ENCODE data around the gene TBC1D3B.
"Not testable (repeated sequence)": the region's sequence is repeated elsewhere in the genome, so short reads cannot be mapped to it uniquely, and the experiment has no call there.

The TBC1D3B gene

GRCh38 chr17:36206486-36206821 lies 30.0 kb upstream of the TBC1D3B start:
- Mint-ChIP-seq H3K27me3 (peaks cover 13% of the 10 kb centered on the region), H3K4me1 (ENCODE audit: low read depth) (peaks cover 58% of the 10 kb centered on the region)
- not testable (repeated sequence) for H3K9me3 Mint-ChIP-seq; H3K36me3 Mint-ChIP-seq (ENCODE audit: low read depth); H3K4me3 Mint-ChIP-seq; H3K27ac Mint-ChIP-seq

- Mint-ChIP-seq H3K27ac (no peak overlapping the region), H3K27me3 (peaks cover 10% of the 10 kb centered on the region), H3K9me3 (no peaks in the 10 kb centered on the region), H3K4me3 (no peak overlapping the region), H3K4me1 (ENCODE audit: low read depth) (peaks cover 62% of the 10 kb centered on the region), H3K36me3 (ENCODE audit: low read depth) (no peaks in the 10 kb centered on the region)
Observed at GRCh38 chr17:36205637-36206485, 29.4 kb upstream of the TBC1D3B start.

GRCh38 chr17:36204724-36205500 lies 28.5 kb upstream of the TBC1D3B start:
- H3K27ac Mint-ChIP-seq, result no peak overlapping the region
- H3K4me3 Mint-ChIP-seq, result no peak overlapping the region
- H3K36me3 Mint-ChIP-seq (ENCODE audit: low read depth), result no peaks in the 10 kb centered on the region
- H3K9me3 Mint-ChIP-seq, result no peaks in the 10 kb centered on the region
- H3K27me3 Mint-ChIP-seq, result peaks cover 15% of the 10 kb centered on the region
- H3K4me1 Mint-ChIP-seq (ENCODE audit: low read depth), result peaks cover 61% of the 10 kb centered on the region

- Mint-ChIP-seq H3K36me3 (ENCODE audit: low read depth) (no peaks in the 10 kb centered on the region), H3K27ac (no peak overlapping the region), H3K4me3 (no peak overlapping the region), H3K27me3 (peaks cover 15% of the 10 kb centered on the region), H3K9me3 (no peaks in the 10 kb centered on the region), H3K4me1 (ENCODE audit: low read depth) (peaks cover 72% of the 10 kb centered on the region)
Observed at GRCh38 chr17:36203335-36203734, 26.9 kb upstream of the TBC1D3B start.

- H3K4me3 Mint-ChIP-seq; H3K27ac Mint-ChIP-seq; H3K36me3 Mint-ChIP-seq (ENCODE audit: low read depth); H3K9me3 Mint-ChIP-seq: not testable (repeated sequence)
- Mint-ChIP-seq H3K4me1 (ENCODE audit: low read depth) (peaks cover 76% of the 10 kb centered on the region), H3K27me3 (peaks cover 15% of the 10 kb centered on the region)
Observed at GRCh38 chr17:36201506-36201905, 25.1 kb upstream of the TBC1D3B start.

GRCh38 chr17:36201102-36201501 lies 24.7 kb upstream of the TBC1D3B start:
- not testable (repeated sequence) for H3K36me3 Mint-ChIP-seq (ENCODE audit: low read depth); H3K9me3 Mint-ChIP-seq; H3K27ac Mint-ChIP-seq; H3K4me3 Mint-ChIP-seq
- peaks cover 13% of the 10 kb centered on the region for H3K27me3 Mint-ChIP-seq
- peaks cover 76% of the 10 kb centered on the region for H3K4me1 Mint-ChIP-seq (ENCODE audit: low read depth)

GRCh38 chr17:36198831-36199465 lies 22.5 kb upstream of the TBC1D3B start:
- Mint-ChIP-seq H3K27me3 (peaks cover 22% of the 10 kb centered on the region), H3K9me3 (no peaks in the 10 kb centered on the region), H3K27ac (peak overlapping the region; percentile 71), H3K4me3 (peak overlapping the region; percentile 33), H3K36me3 (ENCODE audit: low read depth) (no peaks in the 10 kb centered on the region), H3K4me1 (ENCODE audit: low read depth) (peaks cover 75% of the 10 kb centered on the region)

- Mint-ChIP-seq H3K27me3 (peaks cover 36% of the 10 kb centered on the region), H3K27ac (peak overlapping the region; percentile 37), H3K9me3 (no peaks in the 10 kb centered on the region), H3K4me3 (no peak overlapping the region), H3K4me1 (ENCODE audit: low read depth) (peaks cover 75% of the 10 kb centered on the region), H3K36me3 (ENCODE audit: low read depth) (no peaks in the 10 kb centered on the region)
Observed at GRCh38 chr17:36197387-36197703, 20.9 kb upstream of the TBC1D3B start.

GRCh38 chr17:36196131-36196486 lies 19.7 kb upstream of the TBC1D3B start:
- no peaks in the 10 kb centered on the region for H3K9me3 Mint-ChIP-seq
- H3K27me3 Mint-ChIP-seq, result peaks cover 43% of the 10 kb centered on the region
- H3K4me3 Mint-ChIP-seq, result peak overlapping the region; percentile 63
- peak overlapping the region; percentile 72 for H3K27ac Mint-ChIP-seq
- H3K36me3 Mint-ChIP-seq (ENCODE audit: low read depth), result no peaks in the 10 kb centered on the region
- peaks cover 70% of the 10 kb centered on the region for H3K4me1 Mint-ChIP-seq (ENCODE audit: low read depth)

- Mint-ChIP-seq H3K4me1 (ENCODE audit: low read depth) (peaks cover 72% of the 10 kb centered on the region), H3K9me3 (no peaks in the 10 kb centered on the region), H3K4me3 (peak overlapping the region; percentile 63), H3K36me3 (ENCODE audit: low read depth) (no peaks in the 10 kb centered on the region), H3K27ac (peak overlapping the region; percentile 69), H3K27me3 (peaks cover 48% of the 10 kb centered on the region)
Observed at GRCh38 chr17:36195434-36196130, 19.1 kb upstream of the TBC1D3B start.

- H3K4me3 Mint-ChIP-seq; H3K36me3 Mint-ChIP-seq (ENCODE audit: low read depth); H3K9me3 Mint-ChIP-seq; H3K27ac Mint-ChIP-seq: not testable (repeated sequence)
- H3K27me3 Mint-ChIP-seq, result peaks cover 49% of the 10 kb centered on the region
- peaks cover 72% of the 10 kb centered on the region for H3K4me1 Mint-ChIP-seq (ENCODE audit: low read depth)
Observed at GRCh38 chr17:36194832-36195433, 18.5 kb upstream of the TBC1D3B start.

- peaks cover 67% of the 10 kb centered on the region for H3K4me1 Mint-ChIP-seq (ENCODE audit: low read depth)
- H3K27me3 Mint-ChIP-seq, result peaks cover 50% of the 10 kb centered on the region
- not testable (repeated sequence) for H3K4me3 Mint-ChIP-seq; H3K27ac Mint-ChIP-seq; H3K9me3 Mint-ChIP-seq; H3K36me3 Mint-ChIP-seq (ENCODE audit: low read depth)
Observed at GRCh38 chr17:36194147-36194831, 17.9 kb upstream of the TBC1D3B start.

- Mint-ChIP-seq H3K27me3 (peaks cover 50% of the 10 kb centered on the region), H3K36me3 (ENCODE audit: low read depth) (no peaks in the 10 kb centered on the region), H3K27ac (no peak overlapping the region), H3K4me1 (ENCODE audit: low read depth) (peaks cover 66% of the 10 kb centered on the region), H3K9me3 (no peaks in the 10 kb centered on the region), H3K4me3 (no peak overlapping the region)
Observed at GRCh38 chr17:36193216-36193775, 16.9 kb upstream of the TBC1D3B start.

Data from stimulated activated naive CD8-positive, alpha-beta T cell treated with anti-CD3 and anti-CD28 coated beads, Interleukin-15, Interleukin-2, amounts not matched to agents 100 ng/mL and 50 ng/mL, for 24 hours (primary cell).